Parathyroid adenoma (tissue), 2 donors: Measurements from ENCODE around the gene TNIP2.

Experiments
- H2AFZ ChIP-seq: fragments of 300-600 bp; sonication (generic); one replicate; pipeline ENCODE4 v1.7.0; 2017; ENCODE audit warnings: antibody characterized with exemption, mild to moderate bottlenecking
- H3K27ac ChIP-seq: fragments of 300-600 bp; sonication (generic); one replicate; pipeline ENCODE4 v1.7.0; 2017
- H3K27me3 ChIP-seq: fragments of 300-600 bp; sonication (generic); one replicate; pipeline ENCODE4 v1.7.0; 2017; ENCODE audit warnings: low read length; ENCODE audit not compliant: control insufficient read depth, insufficient read depth
- H3K36me3 ChIP-seq: fragments of 300-600 bp; sonication (generic); one replicate; pipeline ENCODE4 v1.7.0; 2017; ENCODE audit warnings: low read length; ENCODE audit not compliant: control insufficient read depth, insufficient read depth
- H3K4me1 ChIP-seq: fragments of 300-600 bp; sonication (generic); one replicate; pipeline ENCODE4 v1.7.0; 2017; ENCODE audit warnings: control low read depth
- H3K4me2 ChIP-seq: fragments of 300-600 bp; sonication (generic); one replicate; pipeline ENCODE4 v1.7.0; 2017; ENCODE audit warnings: low read length
- H3K4me3 ChIP-seq: fragments of 300-600 bp; sonication (generic); one replicate; pipeline ENCODE4 v1.7.0; 2017; ENCODE audit warnings: low read depth, low read length
- H3K79me2 ChIP-seq: fragments of 300-600 bp; sonication (generic); one replicate; pipeline ENCODE4 v1.7.0; 2017; ENCODE audit warnings: control low read depth
- H3K9ac ChIP-seq: fragments of 300-600 bp; sonication (generic); one replicate; pipeline ENCODE4 v1.7.0; 2017; ENCODE audit warnings: mild to moderate bottlenecking
- H3K9me3 ChIP-seq: fragments of 300-600 bp; sonication (generic); one replicate; pipeline ENCODE4 v1.7.0; 2017; ENCODE audit warnings: low read length; ENCODE audit not compliant: control insufficient read depth
- CTCF ChIP-seq: fragments of 300-600 bp; sonication (generic); IDR thresholded peaks from one replicate; pipeline ENCODE4 v1.7.0; 2017; ENCODE audit warnings: antibody characterized with exemption, mild to moderate bottlenecking
- donor health status: primary hyperparathyroidism.

TNIP2 gene

GRCh38 chr4:2698504-2698903 lies 57.6 kb downstream of the TNIP2 start:
- no peak overlapping the region for H3K9ac ChIP-seq
- H3K4me2 ChIP-seq = no peak overlapping the region
- H3K9me3 ChIP-seq = no peaks in the 10 kb centered on the region
- H3K36me3 ChIP-seq = no peaks in the 10 kb centered on the region
- H3K27me3 ChIP-seq = no peaks in the 10 kb centered on the region
- H3K27ac ChIP-seq = no peak overlapping the region
- no peak overlapping the region for H2AFZ ChIP-seq
- H3K4me1 ChIP-seq = peaks cover 2% of the 10 kb centered on the region
- H3K4me3 ChIP-seq = no peak overlapping the region
- no peak for TF ChIP-seq CTCF
- no peaks in the 10 kb centered on the region for H3K79me2 ChIP-seq

- Histone ChIP-seq H3K36me3 (no peaks in the 10 kb centered on the region), H2AFZ (no peak overlapping the region), H3K4me1 (peaks cover 2% of the 10 kb centered on the region), H3K4me3 (no peak overlapping the region), H3K4me2 (no peak overlapping the region), H3K27ac (no peak overlapping the region), H3K9ac (no peak overlapping the region), H3K27me3 (no peaks in the 10 kb centered on the region), H3K79me2 (no peaks in the 10 kb centered on the region), H3K9me3 (no peaks in the 10 kb centered on the region)
- no peak for TF ChIP-seq CTCF
Measured at GRCh38 chr4:2697995-2698414, 58.1 kb downstream of the TNIP2 start.

GRCh38 chr4:2696423-2696822 lies 59.7 kb downstream of the TNIP2 start:
- Histone ChIP-seq H3K27ac (no peak overlapping the region), H3K4me2 (no peak overlapping the region), H3K4me3 (no peak overlapping the region), H3K36me3 (no peaks in the 10 kb centered on the region), H3K9me3 (no peaks in the 10 kb centered on the region), H3K27me3 (no peaks in the 10 kb centered on the region), H3K79me2 (no peaks in the 10 kb centered on the region), H2AFZ (no peak overlapping the region), H3K4me1 (peaks cover 2% of the 10 kb centered on the region), H3K9ac (no peak overlapping the region)
- no peak for TF ChIP-seq CTCF

- no peak overlapping the region for H2AFZ ChIP-seq
- H3K9me3 ChIP-seq = no peaks in the 10 kb centered on the region
- TF ChIP-seq CTCF = no peak
- H3K27ac ChIP-seq = no peak overlapping the region
- H3K4me1 ChIP-seq = peaks cover 2% of the 10 kb centered on the region
- no peaks in the 10 kb centered on the region for H3K36me3 ChIP-seq
- H3K4me2 ChIP-seq = no peak overlapping the region
- no peak overlapping the region for H3K4me3 ChIP-seq
- no peak overlapping the region for H3K9ac ChIP-seq
- no peaks in the 10 kb centered on the region for H3K27me3 ChIP-seq
- no peaks in the 10 kb centered on the region for H3K79me2 ChIP-seq
Measured at GRCh38 chr4:2695346-2696060, 60.6 kb downstream of the TNIP2 start.

GRCh38 chr4:2694691-2695090 lies 61.4 kb downstream of the TNIP2 start:
- no peak overlapping the region for H3K4me3 ChIP-seq
- no peak overlapping the region for H3K9ac ChIP-seq
- H3K27ac ChIP-seq = no peak overlapping the region
- no peak overlapping the region for H2AFZ ChIP-seq
- no peak for TF ChIP-seq CTCF
- peaks cover 2% of the 10 kb centered on the region for H3K4me1 ChIP-seq
- no peak overlapping the region for H3K4me2 ChIP-seq
- no peaks in the 10 kb centered on the region for H3K36me3 ChIP-seq
- no peaks in the 10 kb centered on the region for H3K9me3 ChIP-seq
- H3K79me2 ChIP-seq = no peaks in the 10 kb centered on the region
- H3K27me3 ChIP-seq = no peaks in the 10 kb centered on the region
